H9 (cell line): ENCODE data around the gene RSBN1. TPM values are rescaled to one million over a fixed set of nuclear protein-coding genes. Genes with fewer than 3 reads are reported as not detected.

Source experiments
- DNase-seq: peaks from one replicate; pipeline ENCODE4 v3.0.0-alpha.2; 2017
- H2AFZ ChIP-seq: one replicate; pipeline ENCODE4 v1.6.1; 2013; ENCODE audit warnings: mild to moderate bottlenecking, low read length, control low read depth, moderate library complexity
- H2AK5ac ChIP-seq: 2 replicates; pipeline ENCODE4 v1.6.1; 2013; ENCODE audit warnings: low read length, control low read depth, mixed read lengths; ENCODE audit not compliant: insufficient read length
- H2BK120ac ChIP-seq: one replicate; pipeline ENCODE4 v1.6.1; 2013; ENCODE audit warnings: low read depth, mild to moderate bottlenecking, low read length, control low read depth, inconsistent platforms; ENCODE audit not compliant: poor library complexity, severe bottlenecking
- H2BK12ac ChIP-seq: 2 replicates; pipeline ENCODE4 v1.6.1; 2013; ENCODE audit warnings: low read length, control low read depth, mixed read lengths, low read depth; ENCODE audit not compliant: insufficient read length
- H2BK15ac ChIP-seq: 2 replicates; pipeline ENCODE4 v1.6.1; 2013; ENCODE audit warnings: low read depth, low read length, control low read depth
- H2BK20ac ChIP-seq: one replicate; pipeline ENCODE4 v1.6.1; 2013; ENCODE audit warnings: low read depth, mild to moderate bottlenecking, low read length, control low read depth, inconsistent platforms; ENCODE audit not compliant: poor library complexity, severe bottlenecking
- H2BK5ac ChIP-seq: 2 replicates; pipeline ENCODE4 v1.6.1; 2013; ENCODE audit warnings: low read length, control low read depth, mixed read lengths; ENCODE audit not compliant: insufficient read length
- H3K14ac ChIP-seq: 2 replicates; pipeline ENCODE4 v1.6.1; 2013; ENCODE audit warnings: low read length, control low read depth; ENCODE audit not compliant: insufficient read depth
- H3K18ac ChIP-seq: 2 replicates; pipeline ENCODE4 v1.6.1; 2013; ENCODE audit warnings: low read depth, mild to moderate bottlenecking, mixed read lengths, low read length, control low read depth; ENCODE audit not compliant: insufficient read length
- H3K23ac ChIP-seq: 2 replicates; pipeline ENCODE4 v1.6.1; 2013; ENCODE audit warnings: low read length, control low read depth, mixed read lengths, low read depth; ENCODE audit not compliant: insufficient read length
- H3K23me2 ChIP-seq: 2 replicates; pipeline ENCODE4 v1.6.1; 2013; ENCODE audit warnings: low read depth, mild to moderate bottlenecking, mixed read lengths, low read length, control low read depth; ENCODE audit not compliant: insufficient read length, poor library complexity, severe bottlenecking
- H3K27ac ChIP-seq: 2 replicates; pipeline ENCODE4 v1.5.1; 2013; ENCODE audit warnings: low read length, control low read depth, mixed read lengths, low read depth; ENCODE audit not compliant: insufficient read length
- H3K27me3 ChIP-seq: 2 replicates; pipeline ENCODE4 v1.6.1; 2013; ENCODE audit warnings: low read length, control low read depth, inconsistent platforms; ENCODE audit not compliant: insufficient read depth
- H3K4ac ChIP-seq: 2 replicates; pipeline ENCODE4 v1.6.1; 2013; ENCODE audit warnings: low read depth, mild to moderate bottlenecking, control low read depth, inconsistent platforms, low read length, moderate library complexity
- H3K4me1 ChIP-seq: 2 replicates; pipeline ENCODE4 v1.6.1; 2013; ENCODE audit warnings: low read length, control low read depth, inconsistent platforms; ENCODE audit not compliant: insufficient read depth
- H3K4me2 ChIP-seq: 2 replicates; pipeline ENCODE4 v1.6.1; 2013; ENCODE audit warnings: low read length, control low read depth, mixed read lengths; ENCODE audit not compliant: insufficient read length, insufficient read depth
- H3K56ac ChIP-seq: 2 replicates; pipeline ENCODE4 v1.6.1; 2013; ENCODE audit warnings: low read depth, mild to moderate bottlenecking, mixed read lengths, low read length, control low read depth; ENCODE audit not compliant: insufficient read length
- H3K79me1 ChIP-seq: 2 replicates; pipeline ENCODE4 v1.6.1; 2013; ENCODE audit warnings: low read depth, mild to moderate bottlenecking, moderate library complexity, low read length, control low read depth, inconsistent platforms; ENCODE audit not compliant: insufficient read depth, poor library complexity, severe bottlenecking
- H3K79me2 ChIP-seq: 2 replicates; pipeline ENCODE4 v1.6.1; 2013; ENCODE audit warnings: low read length, control low read depth, inconsistent platforms; ENCODE audit not compliant: insufficient read depth
- H3K9ac ChIP-seq: 2 replicates; pipeline ENCODE4 v1.6.1; 2013; ENCODE audit warnings: low read length, control low read depth, mixed read lengths; ENCODE audit not compliant: insufficient read length; ENCODE audit errors: extremely low read depth
- H3K9me3 ChIP-seq: one replicate; pipeline ENCODE4 v1.6.1; 2013; ENCODE audit warnings: low read depth, low read length, inconsistent platforms; ENCODE audit not compliant: control insufficient read depth
- H3T11ph ChIP-seq: one replicate; pipeline ENCODE4 v1.6.1; 2013; ENCODE audit warnings: mild to moderate bottlenecking, low read length, control low read depth, inconsistent platforms
- H4K20me1 ChIP-seq: one replicate; pipeline ENCODE4 v1.6.1; 2013; ENCODE audit not compliant: control insufficient read depth, insufficient read length, insufficient read depth
- H4K5ac ChIP-seq: 2 replicates; pipeline ENCODE4 v1.6.1; 2013; ENCODE audit warnings: low read depth, mild to moderate bottlenecking, mixed read lengths, low read length, control low read depth; ENCODE audit not compliant: insufficient read length
- H4K8ac ChIP-seq: replicated peaks from 2 replicates; pipeline ENCODE4 v1.6.1; 2013; ENCODE audit warnings: low read length, control low read depth, mixed read lengths, low read depth; ENCODE audit not compliant: insufficient read length
- H4K91ac ChIP-seq: 2 replicates; pipeline ENCODE4 v1.6.1; 2013; ENCODE audit warnings: low read depth, mild to moderate bottlenecking, moderate library complexity, mixed read lengths, low read length, control low read depth; ENCODE audit not compliant: insufficient read length
- H3K27ac Mint-ChIP-seq, 3 experiments: 2 replicates in 2 of 3; 3 replicates in 1 of 3; pipeline ENCODE4 v1.8.0; 2020 to 2021; ENCODE audit warnings: mixed read lengths in 3 of 3, mild to moderate bottlenecking in 1 of 3, moderate library complexity in 1 of 3
- H3K27me3 Mint-ChIP-seq: 2 replicates; pipeline ENCODE4 v1.8.0; 2021; ENCODE audit warnings: low read depth, mild to moderate bottlenecking, moderate library complexity, mixed read lengths
- H3K36me3 Mint-ChIP-seq, 3 experiments: 2 replicates in 2 of 3; 3 replicates in 1 of 3; pipeline ENCODE4 v1.8.0; 2020 to 2021; ENCODE audit warnings: low read depth in 3 of 3, mixed read lengths in 3 of 3; ENCODE audit not compliant: insufficient read depth in 1 of 3
- H3K4me1 Mint-ChIP-seq, 2 experiments: 2 replicates each; pipeline ENCODE4 v1.8.0; 2020; ENCODE audit warnings: mixed read lengths in 2 of 2
- H3K4me3 Mint-ChIP-seq, 2 experiments: 2 replicates in 1 of 2; 3 replicates in 1 of 2; pipeline ENCODE4 v1.8.0; 2020 to 2021; ENCODE audit warnings: mild to moderate bottlenecking in 2 of 2, mixed read lengths in 2 of 2, moderate library complexity in 1 of 2
- H3K9me3 Mint-ChIP-seq, 2 experiments: 2 replicates in 1 of 2; 3 replicates in 1 of 2; pipeline ENCODE4 v1.8.0; 2020; ENCODE audit warnings: mild to moderate bottlenecking in 2 of 2, mixed read lengths in 2 of 2, moderate library complexity in 1 of 2
- WGBS: extraction: QIAGEN DNeasy Blood & Tissue Kit; methylation state at CpG from one replicate; pipeline ENCODE4 v1.1.7; 2013; ENCODE audit warnings: missing lambda C conversion rate, low lambda C conversion rate, mixed read lengths; ENCODE audit not compliant: insufficient read length; ENCODE audit errors: extremely low coverage; 5-methylcytosine and 5-hydroxymethylcytosine counted together
- total RNA-seq: library from RNA; stranded (reverse); gene quantifications from 2 replicates; pipeline ENCODE4 v1.2.1, GENCODE V29; 2021
- TF ChIP-seq, protein P1 (sequence below): fragments of 200-600 bp; sonication (generic); conservative IDR thresholded peaks from 3 replicates; pipeline ENCODE4 v1.8.0; 2021; ENCODE audit warnings: antibody characterized with exemption, mild to moderate bottlenecking

The RSBN1 gene
- total RNA-seq, 1 experiment from 2014 or later = 11.0 TPM

GRCh38 chr1:113758631-113759332 lies 53.5 kb downstream of the RSBN1 start:
- no peak overlapping the region for H2BK15ac ChIP-seq
- H2BK5ac ChIP-seq = no peak overlapping the region
- no peaks in the 10 kb centered on the region for H3K79me2 ChIP-seq
- no peak overlapping the region for H4K8ac ChIP-seq
- H4K20me1 ChIP-seq = no peaks in the 10 kb centered on the region
- H3K14ac ChIP-seq = peak overlapping the region; percentile 50; the same call in 1 of the 2 replicates
- H2BK20ac ChIP-seq = no peak overlapping the region
- H3K9me3 ChIP-seq = no peaks in the 10 kb centered on the region
- no CpG with 5 or more reads among the region's 55 CpGs for WGBS
- no peak overlapping the region for H2BK12ac ChIP-seq
- H3K79me1 ChIP-seq = no peaks in the 10 kb centered on the region
- H3K4me2 ChIP-seq = peak overlapping the region; percentile 97
- H3K18ac ChIP-seq = no peak overlapping the region
- Mint-ChIP-seq H3K36me3 (peaks cover 8 to 27% (median 14%) of the 10 kb centered on the region in 3 experiments; a peak in 6 of 7 replicates), H3K27me3 (no peaks in the 10 kb centered on the region; the same call in 1 of the 2 replicates), H3K9me3 (no peaks in the 10 kb centered on the region), H3K4me1 (peaks cover 26 to 31% of the 10 kb centered on the region in 2 experiments), H3K4me3 (peak overlapping the region; percentile 87 to 93), H3K27ac (peak overlapping the region; percentile 98 to 99 (median 98); a peak in 6 of 7 replicates)
- no peaks in the 10 kb centered on the region for H3K4me1 ChIP-seq
- TF ChIP-seq, protein P1, sequence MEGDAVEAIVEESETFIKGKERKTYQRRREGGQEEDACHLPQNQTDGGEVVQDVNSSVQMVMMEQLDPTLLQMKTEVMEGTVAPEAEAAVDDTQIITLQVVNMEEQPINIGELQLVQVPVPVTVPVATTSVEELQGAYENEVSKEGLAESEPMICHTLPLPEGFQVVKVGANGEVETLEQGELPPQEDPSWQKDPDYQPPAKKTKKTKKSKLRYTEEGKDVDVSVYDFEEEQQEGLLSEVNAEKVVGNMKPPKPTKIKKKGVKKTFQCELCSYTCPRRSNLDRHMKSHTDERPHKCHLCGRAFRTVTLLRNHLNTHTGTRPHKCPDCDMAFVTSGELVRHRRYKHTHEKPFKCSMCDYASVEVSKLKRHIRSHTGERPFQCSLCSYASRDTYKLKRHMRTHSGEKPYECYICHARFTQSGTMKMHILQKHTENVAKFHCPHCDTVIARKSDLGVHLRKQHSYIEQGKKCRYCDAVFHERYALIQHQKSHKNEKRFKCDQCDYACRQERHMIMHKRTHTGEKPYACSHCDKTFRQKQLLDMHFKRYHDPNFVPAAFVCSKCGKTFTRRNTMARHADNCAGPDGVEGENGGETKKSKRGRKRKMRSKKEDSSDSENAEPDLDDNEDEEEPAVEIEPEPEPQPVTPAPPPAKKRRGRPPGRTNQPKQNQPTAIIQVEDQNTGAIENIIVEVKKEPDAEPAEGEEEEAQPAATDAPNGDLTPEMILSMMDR = no peak
- H3K27me3 ChIP-seq = no peaks in the 10 kb centered on the region
- H3K27ac ChIP-seq = no peak overlapping the region
- peaks cover 13% of the 10 kb centered on the region for H3K23me2 ChIP-seq
- no peak overlapping the region for H4K91ac ChIP-seq
- H3K23ac ChIP-seq = no peak overlapping the region
- H3T11ph ChIP-seq = no peak overlapping the region
- H2AFZ ChIP-seq = no peak overlapping the region
- peak; percentile 80 for DNase-seq
- H3K9ac ChIP-seq = peak overlapping the region; percentile 86
- no peak overlapping the region for H3K56ac ChIP-seq
- no peak overlapping the region for H2AK5ac ChIP-seq
- no peak overlapping the region for H3K4ac ChIP-seq
- H4K5ac ChIP-seq = no peak overlapping the region
- no peak overlapping the region for H2BK120ac ChIP-seq
